PC-9 (cell line): ENCODE data around the gene NT5C1A.

Source experiments
- CTCF ChIP-seq: fragments of 200-600 bp; sonication (generic); conservative IDR thresholded peaks from 2 replicates; pipeline ENCODE4 v1.6.1; 2017; ENCODE audit warnings: mixed run types, antibody characterized with exemption, mild to moderate bottlenecking, moderate library complexity
- EZH2 ChIP-seq: fragments of 200-600 bp; sonication (generic); IDR thresholded peaks from 2 replicates; pipeline ENCODE4 v1.8.0; 2017; ENCODE audit warnings: antibody characterized with exemption, low read depth

- TF ChIP-seq CTCF (no peak), EZH2 (no peak)
These were observed 5.7 kb upstream of the NT5C1A start for GRCh38 chr1:39677645-39678044.
